ENCODE data around the gene MEG3. TPM values are rescaled to one million over a fixed set of nuclear protein-coding genes. Genes with fewer than 3 reads are reported as not detected.

MEG3 gene
- total and polyA plus RNA-seq, 2 of the 4 experiments (the other 2 are of a cell fraction), result 31.5 to 556 TPM

- H3K9me1 ChIP-seq (ENCODE audit: insufficient read depth, low read length), result no peaks in the 10 kb centered on the region
- TF ChIP-seq FOS (IDR thresholded peaks at IDR 0.05; ENCODE audit: low read depth, low read length), result no peak
- TF ChIP-seq BHLHE40 (IDR thresholded peaks at IDR 0.05; ENCODE audit: low read depth, low read length), result no peak
- no peak for TF ChIP-seq MAFK (IDR thresholded peaks at IDR 0.05; ENCODE audit: low read depth, low read length)
- TF ChIP-seq MAZ (IDR thresholded peaks at IDR 0.05; ENCODE audit: borderline replicate concordance, low read depth, low read length), result no peak
- TF ChIP-seq NFE2L2 (IDR thresholded peaks at IDR 0.05; ENCODE audit: low read depth, low read length), result no peak
- TF ChIP-seq CTCF (conservative IDR thresholded peaks at IDR 0.05; ENCODE audit: low read depth, low read length), result no peak
- no peak for TF ChIP-seq ELK1 (IDR thresholded peaks at IDR 0.05; ENCODE audit: borderline replicate concordance, low read depth, low read length)
- no peak for TF ChIP-seq RFX5 (IDR thresholded peaks at IDR 0.05; ENCODE audit: low read depth, low read length)
- no peak for TF ChIP-seq USF2 (IDR thresholded peaks at IDR 0.05; ENCODE audit: low read depth, low read length)
- no peak for TF ChIP-seq POLR2A (IDR thresholded peaks at IDR 0.05; ENCODE audit: low read depth, low read length)
- no peak for TF ChIP-seq CEBPB (IDR thresholded peaks at IDR 0.05; ENCODE audit: low read depth, low read length)
- TF ChIP-seq RCOR1 (IDR thresholded peaks at IDR 0.05; ENCODE audit: insufficient replicate concordance, low read length), result no peak
- TF ChIP-seq CHD1 (IDR thresholded peaks at IDR 0.05; ENCODE audit: low read depth, low read length), result no peak
- no peak for TF ChIP-seq SMC3 (IDR thresholded peaks at IDR 0.05; ENCODE audit: low read depth, low read length)
- no peak overlapping the region for H3K27ac ChIP-seq (ENCODE audit: insufficient read depth, low read length)
- peak overlapping the region; percentile 28 for H2AK9ac ChIP-seq (replicated peaks; ENCODE audit: low read depth, low read length, poor library complexity)
- ChIA-PET POLR2A (ENCODE audit: unreplicated experiment) (no interaction called here), CTCF (no interaction called here)
- H3K9me3 ChIP-seq (ENCODE audit: control insufficient read depth, insufficient read depth, low read length), result no peaks in the 10 kb centered on the region
- no peak overlapping the region for H3K14ac ChIP-seq (replicated peaks; ENCODE audit: low read depth, low read length)
- no peak overlapping the region for H2BK5ac ChIP-seq (ENCODE audit: low read depth, low read length, poor library complexity, severe bottlenecking)
- no peak overlapping the region for H4K8ac ChIP-seq (ENCODE audit: low read depth in 2 of 2, low read length in 2 of 2)
- H3K79me1 ChIP-seq (ENCODE audit: low read depth in 1 of 2, low read length in 2 of 2), result peaks cover 7 to 31% of the 10 kb centered on the region in 2 experiments; a peak in 3 of 4 replicates
- H2AFZ ChIP-seq (replicated peaks; ENCODE audit: low read length, poor library complexity), result no peak overlapping the region
- dilution Hi-C loops (cut with HindIII; ENCODE audit: low sequenced_read_pairs, unreplicated experiment) (no loop called here), intact Hi-C loops (cut with micrococcal nuclease) (no loop called here), in situ Hi-C loops (cut with MboI; ENCODE audit: low sequenced_read_pairs) (no loop called here)
- H3K56ac ChIP-seq (ENCODE audit: extremely low read depth, insufficient read depth, low read length), result no peak overlapping the region
- H3K36me3 ChIP-seq (ENCODE audit: control insufficient read depth, insufficient read depth, low read length), result peaks cover 71% of the 10 kb centered on the region
- peaks cover 28% of the 10 kb centered on the region for H4K20me1 ChIP-seq (ENCODE audit: insufficient read depth, low read length)
- DNase-seq, result no peak
- no TSS peak for BruUV-seq (replicated peaks)
- H3K9ac ChIP-seq (ENCODE audit: low read depth, low read length), result no peak overlapping the region
- no peaks in the 10 kb centered on the region; the same call in 1 of the 2 replicates for H3K4me1 ChIP-seq (ENCODE audit: control insufficient read depth, insufficient read depth, low read length)
- H2BK20ac ChIP-seq (ENCODE audit: low read depth, low read length), result no peak overlapping the region
- ATAC-seq (ENCODE audit: low read depth), result no peak
- H2AK5ac ChIP-seq (ENCODE audit: low read depth, low read length), result no peak overlapping the region
- no peak overlapping the region for H3K4me3 ChIP-seq (ENCODE audit: insufficient read depth, low read depth, low read length)
- H2BK120ac ChIP-seq (ENCODE audit: low read depth, low read length), result no peak overlapping the region
- no peak overlapping the region for H2BK15ac ChIP-seq (ENCODE audit: low read depth, low read length)
- no peak overlapping the region for H3K23ac ChIP-seq (ENCODE audit: low read depth, low read length)
- H3K27me3 ChIP-seq (ENCODE audit: control insufficient read depth, insufficient read depth, low read length), result peaks cover 4% of the 10 kb centered on the region; the same call in 1 of the 2 replicates
- no peak overlapping the region for H3K4ac ChIP-seq (ENCODE audit: low read depth, low read length)
- no CpG with 5 or more reads among the region's 6 CpGs for WGBS, 2 experiments (ENCODE audit: extremely low coverage in 2 of 2, insufficient read length in 1 of 2)
- H4K91ac ChIP-seq (ENCODE audit: insufficient read depth, low read depth, low read length), result no peak overlapping the region
- no peak overlapping the region for H4K5ac ChIP-seq (ENCODE audit: low read depth, low read length)
- no peak overlapping the region for H3K4me2 ChIP-seq (ENCODE audit: low read depth, low read length)
- no peak overlapping the region for H3K18ac ChIP-seq (ENCODE audit: low read depth, low read length)
These were observed 68.5 kb downstream of the MEG3 start for GRCh38 chr14:100894416-100894815.
